Tibial nerve (tissue), 4 donors: ENCODE measurements around the gene PHACTR4. TPM values are rescaled to one million over a fixed set of nuclear protein-coding genes. Genes with fewer than 3 reads are reported as not detected.
"Not testable (repeated sequence)": the region's sequence is repeated elsewhere in the genome, so short reads cannot be mapped to it uniquely, and the experiment has no call there.

Experiments used
- DNase-seq, 2 donors: peaks; one replicate each; pipeline ENCODE4 v3.0.0-alpha.2; 2019; ENCODE audit warnings: low spot score in 2 of 2
- H3K27ac ChIP-seq, 4 donors: fragments of 200-600 bp; sonication (generic) in 3 of 4; one replicate each; pipeline ENCODE4 v1.5.1; 2017 to 2019; ENCODE audit warnings: mild to moderate bottlenecking in 1 of 4
- H3K27me3 ChIP-seq, 2 donors: fragments of 200-600 bp; sonication (generic) in 1 of 2; one replicate each; pipeline versions ENCODE4 v1.5.1 to v1.6.0; 2017 to 2019
- H3K36me3 ChIP-seq, 3 donors: fragments of 200-600 bp; sonication (generic); one replicate each; pipeline ENCODE4 v1.5.1; 2018 to 2019
- H3K4me1 ChIP-seq, 4 donors: fragments of 200-600 bp; sonication (generic) in 3 of 4; one replicate each; pipeline ENCODE4 v1.5.1; 2017 to 2019
- H3K4me3 ChIP-seq, 4 donors: fragments of 200-600 bp; sonication (generic) in 3 of 4; one replicate each; pipeline ENCODE4 v1.5.1; 2017 to 2019; ENCODE audit warnings: mild to moderate bottlenecking in 1 of 4, moderate library complexity in 1 of 4
- H3K9me3 ChIP-seq, 4 donors: fragments of 200-600 bp; sonication (generic) in 3 of 4; one replicate each; pipeline ENCODE4 v1.5.1; 2017 to 2019
- EP300 ChIP-seq, 2 donors: sonication (generic); formaldehyde crosslinking; IDR thresholded peaks; one replicate each; pipeline ENCODE4 v1.6.1; 2017; ENCODE audit warnings: antibody characterized with exemption in 2 of 2, mild to moderate bottlenecking in 1 of 2
- POLR2A ChIP-seq, 2 donors: fragments of 450-650 bp; IDR thresholded peaks; one replicate each; pipeline ENCODE4 v1.6.1; 2017; ENCODE audit warnings: antibody characterized with exemption in 2 of 2, mild to moderate bottlenecking in 2 of 2, moderate library complexity in 2 of 2
- WGBS, 2 donors: methylation state at CpG; one replicate each; pipeline ENCODE4 v1.1.5; 2018; 5-methylcytosine and 5-hydroxymethylcytosine counted together
- total RNA-seq, 4 donors: library from RNA; depleted of rRNA; stranded (reverse); fragments of >200 nt; gene quantifications; one replicate each; pipeline ENCODE4 v1.1.0, GENCODE V29; 2016
- TF ChIP-seq, protein P1 (sequence below), 5 experiments: fragments of 200-600 bp in 3 of 5; fragments of 450-650 bp in 2 of 5; sonication (generic) in 3 of 5; IDR thresholded peaks; one replicate each; pipeline ENCODE4 v1.5.1; 2016 to 2019; ENCODE audit warnings: antibody characterized with exemption in 5 of 5, mild to moderate bottlenecking in 3 of 5, moderate library complexity in 2 of 5

PHACTR4 gene
- total RNA-seq, 4 donors from 2014 or later: 25.1 to 38.7 (median 33.6) TPM

DNA sequence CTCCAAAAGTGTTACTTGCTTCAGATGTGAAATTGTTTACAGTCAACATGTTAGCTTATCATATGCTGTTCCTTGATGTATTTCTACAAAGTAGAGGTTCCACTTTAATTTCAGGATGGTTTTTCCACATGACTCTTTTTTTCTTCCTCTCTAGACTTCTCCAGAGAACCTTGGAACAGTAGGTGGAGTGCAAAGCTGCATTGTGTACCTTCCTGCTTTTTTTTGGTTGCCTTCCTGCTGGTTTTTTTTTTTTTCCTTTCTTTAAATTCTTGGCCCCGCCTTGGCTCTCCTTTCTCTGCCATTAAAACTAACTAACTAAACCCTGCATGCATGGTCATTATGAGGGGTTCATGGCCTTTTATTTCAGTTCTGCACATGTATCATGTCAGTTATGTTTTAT is 88.1 kb downstream of the PHACTR4 start:
- DNase-seq: no peak
- TF ChIP-seq EP300 (IDR thresholded peaks at IDR 0.05) (no peak), POLR2A (IDR thresholded peaks at IDR 0.05) (no peak)
- TF ChIP-seq, protein P1, sequence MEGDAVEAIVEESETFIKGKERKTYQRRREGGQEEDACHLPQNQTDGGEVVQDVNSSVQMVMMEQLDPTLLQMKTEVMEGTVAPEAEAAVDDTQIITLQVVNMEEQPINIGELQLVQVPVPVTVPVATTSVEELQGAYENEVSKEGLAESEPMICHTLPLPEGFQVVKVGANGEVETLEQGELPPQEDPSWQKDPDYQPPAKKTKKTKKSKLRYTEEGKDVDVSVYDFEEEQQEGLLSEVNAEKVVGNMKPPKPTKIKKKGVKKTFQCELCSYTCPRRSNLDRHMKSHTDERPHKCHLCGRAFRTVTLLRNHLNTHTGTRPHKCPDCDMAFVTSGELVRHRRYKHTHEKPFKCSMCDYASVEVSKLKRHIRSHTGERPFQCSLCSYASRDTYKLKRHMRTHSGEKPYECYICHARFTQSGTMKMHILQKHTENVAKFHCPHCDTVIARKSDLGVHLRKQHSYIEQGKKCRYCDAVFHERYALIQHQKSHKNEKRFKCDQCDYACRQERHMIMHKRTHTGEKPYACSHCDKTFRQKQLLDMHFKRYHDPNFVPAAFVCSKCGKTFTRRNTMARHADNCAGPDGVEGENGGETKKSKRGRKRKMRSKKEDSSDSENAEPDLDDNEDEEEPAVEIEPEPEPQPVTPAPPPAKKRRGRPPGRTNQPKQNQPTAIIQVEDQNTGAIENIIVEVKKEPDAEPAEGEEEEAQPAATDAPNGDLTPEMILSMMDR (IDR thresholded peaks at IDR 0.05): no peak

GRCh38 chr1:28458237-28459228 is 89.0 kb downstream of the PHACTR4 start:
- Histone ChIP-seq H3K27me3 (no peaks in the 10 kb centered on the region), H3K27ac (peak overlapping the region in 1 of 4 donors; percentile 20), H3K4me1 (peaks cover 0 to 10% (median 4%) of the 10 kb centered on the region in 4 donors), H3K36me3 (peaks cover 0 to 37% (median 0%) of the 10 kb centered on the region in 3 donors), H3K9me3 (no peaks in the 10 kb centered on the region), H3K4me3 (no peak overlapping the region)
- DNase-seq: no peak
- WGBS, 2 donors: 86 to 88% methylated on average over 7 of the region's 7 CpGs
- TF ChIP-seq POLR2A (IDR thresholded peaks at IDR 0.05) (no peak), EP300 (IDR thresholded peaks at IDR 0.05) (no peak)
- TF ChIP-seq, protein P1 (IDR thresholded peaks at IDR 0.05): no peak

More for the DNA sequence above, 88.1 kb downstream of the PHACTR4 start:
- H3K9me3 ChIP-seq: no peaks in the 10 kb centered on the region
- 80 to 88% methylated on average over 1 of the region's 1 CpG for WGBS, 2 donors
- no peaks in the 10 kb centered on the region for H3K27me3 ChIP-seq
- peaks cover 0 to 10% (median 4%) of the 10 kb centered on the region in 4 donors for H3K4me1 ChIP-seq
- no peak overlapping the region for H3K4me3 ChIP-seq
- no peak overlapping the region for H3K27ac ChIP-seq
- H3K36me3 ChIP-seq: peaks cover 0 to 28% (median 0%) of the 10 kb centered on the region in 3 donors

DNA sequence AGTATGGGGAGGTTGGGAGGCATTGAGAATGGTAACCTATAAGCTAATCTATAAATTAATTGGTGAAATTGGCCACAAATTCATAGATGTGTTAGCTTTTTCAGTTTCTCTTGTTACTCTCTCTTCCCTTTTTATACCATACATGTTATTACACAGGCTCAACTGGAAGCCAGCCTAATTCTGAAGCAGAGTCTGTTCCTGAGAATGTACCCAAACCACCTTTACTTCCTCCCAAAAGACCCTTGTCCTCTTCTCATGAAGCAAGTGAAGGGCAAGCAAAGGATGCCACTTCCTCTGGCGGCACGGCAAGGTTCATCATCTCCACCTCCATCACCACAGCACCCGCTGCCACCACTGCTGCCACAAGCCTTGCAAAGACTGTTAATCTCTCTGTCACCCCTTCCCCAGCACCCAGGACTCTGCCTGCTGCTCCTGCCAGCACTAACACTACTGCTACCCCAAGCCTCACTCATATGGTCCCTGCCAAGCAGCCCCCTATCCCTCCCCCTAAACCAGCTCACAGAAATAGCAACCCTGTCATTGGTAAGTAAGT is 96.8 kb downstream of the PHACTR4 start:
- H3K36me3 ChIP-seq: peaks cover 0 to 65% (median 7%) of the 10 kb centered on the region in 3 donors
- no peak overlapping the region for H3K27ac ChIP-seq
- H3K9me3 ChIP-seq: no peaks in the 10 kb centered on the region
- no peak overlapping the region for H3K4me3 ChIP-seq
- WGBS, 2 donors: 88 to 97% methylated on average over 3 of the region's 3 CpGs
- no peaks in the 10 kb centered on the region for H3K4me1 ChIP-seq
- TF ChIP-seq, protein P1 (IDR thresholded peaks at IDR 0.05): no peak
- TF ChIP-seq EP300 (IDR thresholded peaks at IDR 0.05): no peak
- no peak for TF ChIP-seq POLR2A (IDR thresholded peaks at IDR 0.05)
- DNase-seq: no peak
- no peaks in the 10 kb centered on the region for H3K27me3 ChIP-seq

GRCh38 chr1:28470146-28470545 is 100.6 kb downstream of the PHACTR4 start:
- no peaks in the 10 kb centered on the region for H3K27me3 ChIP-seq
- H3K4me1 ChIP-seq: no peaks in the 10 kb centered on the region
- no peaks in the 10 kb centered on the region for H3K9me3 ChIP-seq
- H3K27ac ChIP-seq: no peak overlapping the region
- 48 to 90% methylated on average over 2 of the region's 2 CpGs for WGBS, 2 donors
- H3K36me3 ChIP-seq: peaks cover 0 to 65% (median 5%) of the 10 kb centered on the region in 3 donors
- DNase-seq: no peak
- TF ChIP-seq EP300 (IDR thresholded peaks at IDR 0.05): no peak
- no peak for TF ChIP-seq POLR2A (IDR thresholded peaks at IDR 0.05)
- TF ChIP-seq, protein P1 (IDR thresholded peaks at IDR 0.05): no peak
- H3K4me3 ChIP-seq: no peak overlapping the region

DNA sequence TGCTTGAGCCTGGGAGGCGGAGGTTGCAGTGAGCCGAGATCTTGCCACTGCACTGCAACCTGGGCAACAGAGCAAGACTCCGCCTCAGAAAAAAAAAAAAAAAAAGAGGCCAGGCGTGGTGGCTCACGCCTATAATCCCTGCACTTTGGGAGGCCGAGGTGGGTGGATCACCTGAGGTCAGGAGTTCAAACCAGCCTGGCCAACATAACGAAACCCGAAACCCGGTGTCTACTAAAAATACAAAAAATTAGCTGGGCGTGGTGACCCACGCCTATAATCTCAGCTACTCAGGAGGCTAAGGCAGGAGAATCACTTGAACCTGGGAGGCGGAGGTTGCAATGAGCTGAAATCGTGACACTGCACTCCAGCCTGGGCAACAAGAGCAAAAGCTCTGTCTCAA is 110.0 kb downstream of the PHACTR4 start:
- not testable (repeated sequence) for H3K4me1 ChIP-seq, H3K27ac ChIP-seq, H3K27me3 ChIP-seq, H3K4me3 ChIP-seq, H3K9me3 ChIP-seq, DNase-seq
- 91 to 92% methylated on average over 13 of the region's 13 CpGs for WGBS, 2 donors
- peaks cover 0 to 95% (median 22%) of the 10 kb centered on the region in 3 donors for H3K36me3 ChIP-seq
